SH-SY5Y (cell line): Measurements from ENCODE around the gene MRPL55.

Source experiments
- GATA2 ChIP-seq: IDR thresholded peaks from 2 replicates; pipeline ENCODE4 v1.6.1; 2011; ENCODE audit warnings: mild to moderate bottlenecking, low read depth, low read length
- GATA3 ChIP-seq: IDR thresholded peaks from 2 replicates; pipeline ENCODE4 v1.6.1; 2011; ENCODE audit warnings: low read depth, mild to moderate bottlenecking, low read length, moderate library complexity

MRPL55 gene

GRCh38 chr1:228062812-228063211, 46.3 kb downstream of the MRPL55 start:
- TF ChIP-seq GATA2 (no peak), GATA3 (no peak)

- TF ChIP-seq GATA2 (no peak), GATA3 (no peak)
These were observed 46.9 kb downstream of the MRPL55 start for GRCh38 chr1:228062085-228062791.

GRCh38 chr1:228061411-228062084, 47.6 kb downstream of the MRPL55 start:
- TF ChIP-seq GATA3 (no peak), GATA2 (no peak)

GRCh38 chr1:228060458-228061190, 48.5 kb downstream of the MRPL55 start:
- TF ChIP-seq GATA2 (no peak), GATA3 (no peak)

GRCh38 chr1:228059634-228060457, 49.3 kb downstream of the MRPL55 start:
- TF ChIP-seq GATA2 (no peak), GATA3 (no peak)

- TF ChIP-seq GATA3 (no peak), GATA2 (no peak)
These were observed 50.0 kb downstream of the MRPL55 start for GRCh38 chr1:228058949-228059633.

- TF ChIP-seq GATA2 (no peak), GATA3 (no peak)
These were observed 50.7 kb downstream of the MRPL55 start for GRCh38 chr1:228058172-228058948.
